ENCODE measurements around the gene SLC14A1. TPM values are rescaled to one million over a fixed set of nuclear protein-coding genes. Genes with fewer than 3 reads are reported as not detected.

SLC14A1 gene
- not detected for polyA plus RNA-seq (2013, experiment 1 of 2)
- not detected for polyA plus RNA-seq (2013, experiment 2 of 2)

DNA sequence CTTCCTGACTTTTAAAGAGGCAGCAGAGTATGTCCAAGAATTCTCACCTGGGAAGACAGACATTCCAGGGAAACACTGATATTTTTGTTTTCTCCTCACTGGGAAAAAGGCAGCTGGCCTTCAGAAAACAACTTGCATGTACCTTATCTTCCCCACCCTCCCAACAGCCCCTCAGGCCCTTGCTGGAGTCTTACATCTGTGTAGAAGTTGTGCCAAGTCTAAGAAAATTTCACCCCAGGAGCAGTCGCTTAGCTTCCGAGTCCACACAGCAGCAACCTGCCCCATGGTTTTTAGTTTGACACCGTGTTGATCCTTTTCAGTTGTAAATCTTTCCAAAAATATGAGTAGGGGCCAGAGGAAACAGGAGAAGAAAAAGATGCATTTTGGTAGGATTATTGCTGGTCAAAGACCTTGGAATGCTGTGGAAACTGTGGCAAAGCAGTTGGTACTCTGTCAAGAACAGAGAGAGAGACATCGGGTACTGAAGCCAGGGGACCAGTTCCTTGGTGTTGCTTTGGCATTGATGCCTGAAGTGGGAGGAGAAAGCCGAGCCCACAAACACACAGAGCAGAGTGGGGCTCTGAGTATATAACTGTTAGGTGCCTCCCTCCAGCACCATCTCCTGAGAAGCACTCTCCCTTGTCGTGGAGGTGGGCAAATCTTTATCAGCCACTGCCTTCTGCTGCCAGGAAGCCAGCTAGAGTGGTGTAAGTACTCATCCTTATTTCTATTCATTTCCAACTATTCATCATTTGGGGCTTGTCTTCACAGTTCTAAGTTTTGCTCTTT, at the start of gene SLC14A1:
TSS of gene SLC14A1 (plus strand) at position 615 of the 789 bp plus-strand sequence. CDS start 6,140 bp downstream, outside the sequence.
- Histone ChIP-seq H2AK5ac (ENCODE audit: low read depth, low read length) (no peak within 1 kb of the TSS), H2BK15ac (ENCODE audit: low read length) (no peak within 1 kb of the TSS), H4K8ac (ENCODE audit: low read depth, low read length) (no peak within 1 kb of the TSS), H3K23ac (ENCODE audit: low read depth, low read length, poor library complexity) (no peak within 1 kb of the TSS), H2BK12ac (ENCODE audit: low read length) (no peak within 1 kb of the TSS), H3K9me3 (replicated peaks in 1 of 2; ENCODE audit: control insufficient read depth in 2 of 2, insufficient read depth in 1 of 2, low read depth in 1 of 2, low read length in 2 of 2) (no peaks in the 10 kb centered on the region), H2BK120ac (ENCODE audit: low read depth, low read length) (no peak within 1 kb of the TSS), H3K14ac (ENCODE audit: low read length) (no peak within 1 kb of the TSS), H3K79me1 (ENCODE audit: low read depth, low read length) (no peaks in the 10 kb centered on the region), H2AFZ (ENCODE audit: low read length) (no peak within 1 kb of the TSS), H2BK5ac (ENCODE audit: low read length) (no peak within 1 kb of the TSS), H3K36me3 (replicated peaks in 1 of 2; ENCODE audit: control insufficient read depth in 2 of 2, insufficient read depth in 2 of 2, low read length in 2 of 2) (no peaks in the 10 kb centered on the region), H3K4me2 (ENCODE audit: insufficient read depth, low read length, poor library complexity, severe bottlenecking) (no peak within 1 kb of the TSS), H4K91ac (ENCODE audit: low read depth, low read length, poor library complexity) (no peak within 1 kb of the TSS), H3K4me3 (ENCODE audit: low read length in 2 of 2) (no peak within 1 kb of the TSS), H3K18ac (ENCODE audit: low read length) (no peak within 1 kb of the TSS), H3K4me1 (ENCODE audit: control insufficient read depth in 2 of 2, insufficient read depth in 1 of 2, low read depth in 1 of 2, low read length in 2 of 2) (no peaks in the 10 kb centered on the region), H3K9ac (ENCODE audit: low read depth, low read length, poor library complexity) (no peak within 1 kb of the TSS), H3K4ac (ENCODE audit: low read length) (no peak within 1 kb of the TSS), H3K27ac (replicated peaks; ENCODE audit: low read length) (no peak within 1 kb of the TSS), H3K27me3 (ENCODE audit: control insufficient read depth in 3 of 3, insufficient read depth in 3 of 3, low read depth in 1 of 3, low read length in 3 of 3) (peaks cover 0 to 9% (median 0%) of the 10 kb centered on the region in 3 experiments)
- no CpG with 5 or more reads among the region's 6 CpGs for WGBS, 2 donors (ENCODE audit: extremely low coverage in 2 of 2, insufficient read length in 2 of 2, insufficient replicate concordance in 1 of 2)
- DNase-seq (ENCODE audit: low spot score) = no peak

DNA sequence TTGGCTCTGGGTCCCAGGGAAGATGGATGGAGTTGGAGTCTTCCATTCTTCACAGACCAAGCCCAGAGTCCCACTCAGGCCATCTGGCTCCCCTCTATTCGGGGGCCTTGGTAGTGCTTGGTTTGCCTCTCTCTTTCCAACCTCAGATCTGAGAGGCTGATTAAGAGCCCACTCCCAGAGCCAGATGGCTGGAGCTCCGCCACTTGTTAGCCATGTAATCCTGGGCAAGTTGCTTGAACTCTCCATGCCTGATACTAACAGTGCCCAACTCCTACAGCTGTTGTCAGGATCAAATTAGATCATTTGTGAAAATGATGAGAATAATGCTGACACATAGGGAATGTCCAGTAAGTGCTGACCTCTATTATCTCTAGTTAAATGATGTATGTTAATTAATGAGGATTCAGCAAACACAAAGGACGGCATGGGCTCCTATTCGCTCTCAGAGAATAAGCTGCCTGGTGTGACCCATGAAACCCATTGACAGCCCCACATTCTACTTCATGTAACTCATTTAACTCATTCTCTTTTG, 46.6 kb upstream of the SLC14A1 start:
- H4K8ac ChIP-seq (ENCODE audit: low read depth, low read length) = no peak overlapping the region
- no peak overlapping the region for H3K18ac ChIP-seq (ENCODE audit: low read length)
- no peak overlapping the region for H2BK12ac ChIP-seq (ENCODE audit: low read length)
- peaks cover 0 to 5% (median 0%) of the 10 kb centered on the region in 3 experiments for H3K27me3 ChIP-seq (ENCODE audit: control insufficient read depth in 3 of 3, insufficient read depth in 3 of 3, low read depth in 1 of 3, low read length in 3 of 3)
- H3K9ac ChIP-seq (ENCODE audit: low read depth, low read length, poor library complexity) = no peak overlapping the region
- H4K91ac ChIP-seq (ENCODE audit: low read depth, low read length, poor library complexity) = no peak overlapping the region
- H2BK120ac ChIP-seq (ENCODE audit: low read depth, low read length) = no peak overlapping the region
- no peak overlapping the region for H2BK5ac ChIP-seq (ENCODE audit: low read length)
- WGBS, 2 donors (ENCODE audit: extremely low coverage in 2 of 2, insufficient read length in 2 of 2, insufficient replicate concordance in 1 of 2) = no CpG with 5 or more reads among the region's 4 CpGs
- no peak overlapping the region for H3K23ac ChIP-seq (ENCODE audit: low read depth, low read length, poor library complexity)
- H2AFZ ChIP-seq (ENCODE audit: low read length) = no peak overlapping the region
- no peak overlapping the region for H3K4me2 ChIP-seq (ENCODE audit: insufficient read depth, low read length, poor library complexity, severe bottlenecking)
- H2BK15ac ChIP-seq (ENCODE audit: low read length) = no peak overlapping the region
- DNase-seq (ENCODE audit: low spot score) = no peak
- no peak overlapping the region for H3K4ac ChIP-seq (ENCODE audit: low read length)
- H3K9me3 ChIP-seq (replicated peaks in 1 of 2; ENCODE audit: control insufficient read depth in 2 of 2, insufficient read depth in 1 of 2, low read depth in 1 of 2, low read length in 2 of 2) = no peaks in the 10 kb centered on the region
- H2AK5ac ChIP-seq (ENCODE audit: low read depth, low read length) = no peak overlapping the region
- no peak overlapping the region for H3K27ac ChIP-seq (replicated peaks; ENCODE audit: low read length)
- H3K79me1 ChIP-seq (ENCODE audit: low read depth, low read length) = no peaks in the 10 kb centered on the region
- H3K36me3 ChIP-seq (replicated peaks in 1 of 2; ENCODE audit: control insufficient read depth in 2 of 2, insufficient read depth in 2 of 2, low read length in 2 of 2) = no peaks in the 10 kb centered on the region
- H3K4me1 ChIP-seq (ENCODE audit: control insufficient read depth in 2 of 2, insufficient read depth in 1 of 2, low read depth in 1 of 2, low read length in 2 of 2) = no peaks in the 10 kb centered on the region
- H3K14ac ChIP-seq (ENCODE audit: low read length) = no peak overlapping the region
- no peak overlapping the region for H3K4me3 ChIP-seq (ENCODE audit: low read length in 2 of 2)

DNA sequence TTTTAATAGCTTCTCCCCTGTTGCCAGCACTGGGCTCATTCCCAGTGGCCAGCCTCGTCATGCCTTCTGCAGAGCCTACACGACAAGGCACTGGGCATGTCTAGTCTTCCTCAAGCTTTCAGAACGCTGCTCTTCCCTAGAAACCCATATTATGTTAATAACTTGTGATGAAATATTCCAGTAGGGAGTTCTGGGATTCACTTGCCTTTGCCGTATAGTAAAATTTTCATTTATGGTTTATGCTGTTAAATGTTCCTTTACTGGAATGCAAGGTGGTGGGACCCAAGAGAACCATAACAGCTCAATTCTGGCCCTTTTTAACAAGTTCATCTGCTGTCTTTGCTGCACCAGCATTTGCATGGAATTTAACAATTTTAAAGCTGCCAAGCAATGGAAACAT, 45.5 kb upstream of the SLC14A1 start:
- no peaks in the 10 kb centered on the region for H3K9me3 ChIP-seq (replicated peaks in 1 of 2; ENCODE audit: control insufficient read depth in 2 of 2, insufficient read depth in 1 of 2, low read depth in 1 of 2, low read length in 2 of 2)
- H4K91ac ChIP-seq (ENCODE audit: low read depth, low read length, poor library complexity) = no peak overlapping the region
- no peak overlapping the region for H3K14ac ChIP-seq (ENCODE audit: low read length)
- no peak overlapping the region for H2BK120ac ChIP-seq (ENCODE audit: low read depth, low read length)
- H3K79me1 ChIP-seq (ENCODE audit: low read depth, low read length) = no peaks in the 10 kb centered on the region
- H2AFZ ChIP-seq (ENCODE audit: low read length) = no peak overlapping the region
- H3K9ac ChIP-seq (ENCODE audit: low read depth, low read length, poor library complexity) = no peak overlapping the region
- no peak overlapping the region for H3K23ac ChIP-seq (ENCODE audit: low read depth, low read length, poor library complexity)
- no peak overlapping the region for H3K4me3 ChIP-seq (ENCODE audit: low read length in 2 of 2)
- no peaks in the 10 kb centered on the region for H3K4me1 ChIP-seq (ENCODE audit: control insufficient read depth in 2 of 2, insufficient read depth in 1 of 2, low read depth in 1 of 2, low read length in 2 of 2)
- H3K4ac ChIP-seq (ENCODE audit: low read length) = no peak overlapping the region
- H3K27me3 ChIP-seq (ENCODE audit: control insufficient read depth in 3 of 3, insufficient read depth in 3 of 3, low read depth in 1 of 3, low read length in 3 of 3) = peaks cover 0 to 5% (median 0%) of the 10 kb centered on the region in 3 experiments
- no CpG with 5 or more reads among the region's 4 CpGs for WGBS, 2 donors (ENCODE audit: extremely low coverage in 2 of 2, insufficient read length in 2 of 2, insufficient replicate concordance in 1 of 2)
- H2AK5ac ChIP-seq (ENCODE audit: low read depth, low read length) = no peak overlapping the region
- H2BK15ac ChIP-seq (ENCODE audit: low read length) = no peak overlapping the region
- no peaks in the 10 kb centered on the region for H3K36me3 ChIP-seq (replicated peaks in 1 of 2; ENCODE audit: control insufficient read depth in 2 of 2, insufficient read depth in 2 of 2, low read length in 2 of 2)
- H3K4me2 ChIP-seq (ENCODE audit: insufficient read depth, low read length, poor library complexity, severe bottlenecking) = no peak overlapping the region
- H4K8ac ChIP-seq (ENCODE audit: low read depth, low read length) = no peak overlapping the region
- DNase-seq (ENCODE audit: low spot score) = no peak
- no peak overlapping the region for H2BK5ac ChIP-seq (ENCODE audit: low read length)
- H3K18ac ChIP-seq (ENCODE audit: low read length) = no peak overlapping the region
- H3K27ac ChIP-seq (replicated peaks; ENCODE audit: low read length) = no peak overlapping the region
- no peak overlapping the region for H2BK12ac ChIP-seq (ENCODE audit: low read length)

DNA sequence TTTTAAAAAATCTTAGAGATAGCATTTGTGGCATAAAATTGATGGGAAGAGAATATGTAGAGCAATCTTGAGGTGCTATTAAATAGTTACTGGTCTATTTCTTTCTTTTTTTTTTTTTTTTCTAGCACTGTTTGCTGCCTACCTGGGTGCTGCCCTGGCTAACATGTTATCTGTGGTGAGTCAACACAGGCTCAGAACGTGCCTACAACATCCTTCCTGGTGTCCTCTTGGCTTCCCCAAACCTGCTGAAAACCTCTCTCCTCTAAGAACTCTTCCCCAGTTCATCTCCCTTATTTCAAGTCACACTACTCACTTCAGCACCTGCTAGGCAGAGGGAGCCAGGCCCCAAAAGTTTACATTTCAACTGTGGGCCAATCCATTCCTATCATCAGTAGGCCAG, 45.1 kb upstream of the SLC14A1 start:
- H3K36me3 ChIP-seq (replicated peaks in 1 of 2; ENCODE audit: control insufficient read depth in 2 of 2, insufficient read depth in 2 of 2, low read length in 2 of 2) = no peaks in the 10 kb centered on the region
- no CpG with 5 or more reads among the region's 1 CpG for WGBS, 2 donors (ENCODE audit: extremely low coverage in 2 of 2, insufficient read length in 2 of 2, insufficient replicate concordance in 1 of 2)
- no peak overlapping the region for H4K91ac ChIP-seq (ENCODE audit: low read depth, low read length, poor library complexity)
- H3K79me1 ChIP-seq (ENCODE audit: low read depth, low read length) = no peaks in the 10 kb centered on the region
- no peak overlapping the region for H3K9ac ChIP-seq (ENCODE audit: low read depth, low read length, poor library complexity)
- H2BK5ac ChIP-seq (ENCODE audit: low read length) = no peak overlapping the region
- H3K27ac ChIP-seq (replicated peaks; ENCODE audit: low read length) = no peak overlapping the region
- H4K8ac ChIP-seq (ENCODE audit: low read depth, low read length) = no peak overlapping the region
- no peak overlapping the region for H3K14ac ChIP-seq (ENCODE audit: low read length)
- no peak for DNase-seq (ENCODE audit: low spot score)
- H2BK15ac ChIP-seq (ENCODE audit: low read length) = no peak overlapping the region
- H3K27me3 ChIP-seq (ENCODE audit: control insufficient read depth in 3 of 3, insufficient read depth in 3 of 3, low read depth in 1 of 3, low read length in 3 of 3) = peaks cover 0 to 5% (median 0%) of the 10 kb centered on the region in 3 experiments
- no peak overlapping the region for H3K18ac ChIP-seq (ENCODE audit: low read length)
- H3K4me1 ChIP-seq (ENCODE audit: control insufficient read depth in 2 of 2, insufficient read depth in 1 of 2, low read depth in 1 of 2, low read length in 2 of 2) = no peaks in the 10 kb centered on the region
- H3K4ac ChIP-seq (ENCODE audit: low read length) = no peak overlapping the region
- H3K23ac ChIP-seq (ENCODE audit: low read depth, low read length, poor library complexity) = no peak overlapping the region
- no peak overlapping the region for H2AFZ ChIP-seq (ENCODE audit: low read length)
- no peak overlapping the region for H2BK120ac ChIP-seq (ENCODE audit: low read depth, low read length)
- H2AK5ac ChIP-seq (ENCODE audit: low read depth, low read length) = no peak overlapping the region
- no peak overlapping the region for H2BK12ac ChIP-seq (ENCODE audit: low read length)
- H3K9me3 ChIP-seq (replicated peaks in 1 of 2; ENCODE audit: control insufficient read depth in 2 of 2, insufficient read depth in 1 of 2, low read depth in 1 of 2, low read length in 2 of 2) = no peaks in the 10 kb centered on the region
- no peak overlapping the region for H3K4me3 ChIP-seq (ENCODE audit: low read length in 2 of 2)
- H3K4me2 ChIP-seq (ENCODE audit: insufficient read depth, low read length, poor library complexity, severe bottlenecking) = no peak overlapping the region
